ENCODE data around the gene PALM3.
"Not testable (repeated sequence)": the region's sequence is repeated elsewhere in the genome, so short reads cannot be mapped to it uniquely, and the experiment has no call there.

Gene PALM3

GRCh38 chr19:14031719-14032480 is 30.0 kb downstream of the PALM3 start, which contains the start of gene IL27RA:
Gene IL27RA (plus strand): TSS chr19:14031762. CDS start chr19:14031873, 111 bp downstream.
- DNase-seq (ENCODE audit: low read depth) = peak; percentile 67

GRCh38 chr19:14030997-14031718 is 30.7 kb downstream of the PALM3 start:
- DNase-seq (ENCODE audit: low read depth) = no peak

- DNase-seq (ENCODE audit: low read depth) = no peak
These were observed 33.0 kb downstream of the PALM3 start for GRCh38 chr19:14028901-14029300.

GRCh38 chr19:14027856-14028450 is 33.9 kb downstream of the PALM3 start, which contains the start of gene RLN3:
Gene RLN3 (plus strand): TSS chr19:14028148. CDS start chr19:14028205, 57 bp downstream.
- DNase-seq (ENCODE audit: low read depth) = no peak

GRCh38 chr19:14026652-14027192 is 35.2 kb downstream of the PALM3 start:
- not testable (repeated sequence) for DNase-seq (ENCODE audit: low read depth)

DNA sequence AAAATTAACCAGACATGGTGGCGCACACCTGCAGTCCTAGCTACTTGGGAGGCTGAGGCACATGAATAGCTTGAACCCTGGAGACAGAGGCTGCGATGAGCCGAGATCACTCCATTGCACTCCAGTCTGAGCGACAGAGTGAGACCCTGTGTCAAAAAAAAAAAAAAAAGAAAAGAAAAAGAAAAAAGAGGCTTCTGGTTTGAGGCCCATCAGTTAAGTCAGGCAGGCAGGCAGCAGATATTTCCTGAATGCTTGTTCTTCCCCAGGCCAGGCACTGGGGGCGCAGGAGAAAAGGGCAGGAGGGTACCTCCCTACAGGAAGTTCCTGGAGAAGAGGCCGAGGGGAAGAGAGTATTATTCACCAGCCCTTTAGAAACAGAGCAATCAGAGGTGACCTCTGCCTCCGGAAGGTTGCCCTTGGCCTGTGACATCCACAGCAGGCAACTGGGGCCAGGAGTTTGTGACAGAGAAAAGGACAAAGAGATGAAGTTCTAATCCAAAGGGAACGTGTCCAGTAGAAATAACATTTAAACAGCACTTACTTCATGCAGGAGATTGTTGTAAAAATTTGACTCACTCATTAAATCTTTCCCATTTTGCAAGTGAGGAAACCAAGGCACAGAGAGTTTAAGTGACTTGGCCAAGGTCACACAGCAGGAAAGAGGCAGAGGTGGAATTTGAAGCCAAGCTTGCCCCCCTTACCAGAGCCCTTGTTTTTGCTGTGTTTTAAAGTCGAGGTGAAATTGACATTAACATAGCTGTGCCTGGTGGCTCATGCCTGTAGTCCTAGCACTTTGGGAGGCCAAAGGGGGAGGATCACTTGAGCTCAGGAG is 38.3 kb downstream of the PALM3 start:
- DNase-seq (ENCODE audit: low read depth) = no peak

DNA sequence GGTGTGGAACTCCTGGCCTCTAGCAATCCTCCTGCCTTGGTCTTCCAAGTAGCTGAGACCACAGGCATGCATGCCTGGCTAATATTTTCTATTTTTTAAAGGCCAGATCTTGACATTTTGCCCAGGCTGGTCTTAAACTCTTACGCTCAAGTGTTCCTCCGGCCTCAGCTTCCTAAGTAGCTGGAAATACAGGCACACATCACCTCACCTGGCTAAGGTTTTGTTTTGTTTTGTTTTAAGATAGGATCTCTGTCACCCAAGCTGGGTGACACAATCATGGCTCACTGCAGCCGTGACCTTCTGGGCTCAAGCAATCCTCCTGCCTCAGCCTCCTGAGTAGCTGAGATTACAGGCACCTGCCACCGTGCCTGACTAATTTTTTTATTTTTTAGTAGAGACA is 39.4 kb downstream of the PALM3 start:
- DNase-seq (ENCODE audit: low read depth) = no peak

DNA sequence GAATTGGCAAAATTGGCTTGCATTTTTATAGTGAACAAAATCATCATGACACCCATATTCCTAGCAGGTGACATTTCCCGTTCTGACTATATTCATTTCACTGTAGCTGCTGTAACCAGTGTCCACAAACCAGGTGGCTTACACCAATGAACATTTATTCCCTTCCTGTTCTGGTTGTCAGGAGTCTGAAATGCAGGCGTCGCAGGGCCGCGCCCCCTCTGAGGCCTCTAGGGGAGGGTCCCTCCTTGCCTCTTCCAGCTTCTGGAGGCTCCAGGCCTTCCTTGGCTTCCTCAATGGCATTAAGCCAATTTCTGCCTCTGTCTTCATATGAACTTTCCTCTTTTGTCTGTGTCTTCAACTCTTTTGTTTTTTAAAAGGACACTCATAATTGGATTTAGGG is 40.4 kb downstream of the PALM3 start:
- DNase-seq (ENCODE audit: low read depth) = no peak

DNA sequence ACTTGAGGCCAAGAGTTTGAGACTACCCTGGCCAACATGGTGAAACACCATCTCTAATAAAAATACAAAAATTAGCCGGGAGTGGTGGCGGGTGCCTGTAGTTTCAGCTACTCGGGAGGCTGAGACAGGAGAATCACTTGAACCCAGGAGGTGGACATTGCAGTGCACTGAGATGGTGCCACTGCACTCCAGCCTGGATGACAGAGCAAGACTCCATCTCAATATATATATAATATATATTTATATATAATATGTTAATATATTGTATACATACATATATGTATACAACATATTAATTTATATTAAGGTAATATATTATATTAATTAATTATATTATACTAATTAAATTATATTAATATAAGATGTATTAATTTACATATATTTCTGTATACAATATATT is 42.1 kb downstream of the PALM3 start:
- DNase-seq (ENCODE audit: low read depth) = not testable (repeated sequence)

- DNase-seq (ENCODE audit: low read depth) = no peak
These were observed 42.8 kb downstream of the PALM3 start for GRCh38 chr19:14019100-14019499.

DNA sequence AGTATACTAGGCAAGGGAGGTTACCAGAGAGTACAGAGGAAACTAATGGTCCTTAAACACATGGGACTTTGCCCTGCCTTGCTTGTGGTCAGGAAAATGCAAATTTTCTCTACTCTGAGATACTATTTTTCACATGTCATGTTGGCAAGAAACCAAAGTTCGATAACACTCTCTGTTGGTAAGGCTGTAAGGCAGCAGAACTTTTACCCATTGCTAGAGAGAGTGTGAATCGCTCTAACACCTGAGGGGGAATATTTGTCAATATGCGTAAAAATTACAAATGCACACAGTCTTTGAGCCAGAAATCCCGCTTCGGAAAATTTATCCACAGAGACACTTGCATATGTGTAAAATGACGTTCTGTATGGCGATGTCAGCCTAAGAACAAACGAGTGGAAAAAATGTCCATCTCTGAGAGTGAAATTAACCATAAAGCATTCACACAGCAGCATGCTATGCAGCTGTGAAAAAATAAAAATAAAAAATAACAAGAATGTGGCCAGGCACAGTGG is 46.3 kb downstream of the PALM3 start:
- no peak for DNase-seq (ENCODE audit: low read depth)

- DNase-seq (ENCODE audit: low read depth) = no peak
These were observed 49.4 kb downstream of the PALM3 start for GRCh38 chr19:14012378-14012915.

- DNase-seq (ENCODE audit: low read depth) = no peak
These were observed 54.9 kb downstream of the PALM3 start for GRCh38 chr19:14006766-14007562.

DNA sequence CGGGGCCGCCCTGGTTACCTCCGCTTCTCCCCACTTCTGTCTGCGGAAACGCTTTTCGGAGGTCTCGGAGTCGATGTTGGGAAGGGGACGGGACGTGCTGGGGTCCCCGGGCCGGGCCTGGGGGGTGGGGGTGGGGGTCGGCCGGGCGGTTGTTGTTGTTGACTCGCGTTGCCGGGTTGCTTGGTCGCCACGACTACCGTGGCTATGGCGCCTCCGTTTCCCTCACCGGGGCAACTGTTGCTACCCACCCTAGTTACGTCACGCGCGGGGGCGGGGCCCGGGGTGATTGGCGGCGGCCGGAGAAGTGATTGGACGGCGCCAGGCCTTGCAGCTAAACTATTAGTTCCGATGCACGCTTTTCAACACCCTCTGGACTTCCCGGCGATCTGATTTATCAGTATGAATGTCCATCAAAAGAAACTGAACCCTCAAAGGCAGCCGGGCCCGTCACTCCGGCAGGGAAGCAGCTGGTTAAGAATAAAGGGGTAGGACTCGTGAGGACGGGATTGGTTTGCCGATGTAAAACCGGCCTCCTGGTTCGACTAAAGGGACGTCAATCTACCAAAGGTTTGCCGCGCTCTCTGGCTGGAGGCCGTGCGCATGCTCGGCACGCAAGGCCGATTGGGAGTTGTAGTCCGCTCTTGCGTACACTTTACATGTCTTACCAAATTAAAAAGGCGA is 55.7 kb downstream of the PALM3 start, which contains the start of gene RFX1:
RFX1 (minus strand) TSS at position 236 of the 681 bp plus-strand sequence. CDS start 12,477 bp downstream, outside the sequence.
- DNase-seq (ENCODE audit: low read depth) = peak; percentile 100

DNA sequence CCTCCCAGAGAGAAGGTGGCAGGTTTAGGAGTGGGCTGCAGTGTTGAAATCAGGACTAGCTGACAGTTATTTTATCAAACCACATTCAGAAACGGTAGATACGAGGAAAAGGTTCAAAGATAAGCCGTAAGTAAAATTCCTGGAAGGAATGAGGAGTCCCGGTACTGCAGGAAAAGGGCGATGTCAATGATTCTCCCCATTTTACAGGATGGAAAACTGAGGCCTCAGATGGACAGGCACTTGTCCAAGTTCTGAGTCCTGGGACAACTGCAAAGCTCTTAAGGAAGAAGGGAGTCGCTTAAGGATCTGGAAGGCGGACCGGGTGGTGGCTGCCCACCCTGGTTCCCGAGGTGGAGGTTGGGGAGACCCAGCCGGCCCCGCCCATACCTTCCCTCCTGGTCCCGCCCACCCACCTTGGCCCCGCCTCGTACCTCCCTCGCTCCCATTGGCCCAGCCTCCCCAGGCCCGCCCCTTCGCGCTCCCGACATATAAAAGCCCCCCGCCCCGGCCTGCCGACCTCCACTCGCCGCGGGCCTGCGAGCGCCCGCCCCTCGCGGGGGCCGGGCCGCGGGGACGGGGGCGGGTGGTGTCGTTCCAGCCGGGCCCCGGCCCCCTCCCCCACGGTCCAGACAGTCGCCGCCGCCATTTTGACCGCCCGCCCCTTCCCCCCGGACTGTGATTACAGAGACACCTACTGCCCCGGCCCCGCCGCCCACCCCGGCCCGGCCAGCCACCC is 56.4 kb downstream of the PALM3 start:
- peak; percentile 83 for DNase-seq (ENCODE audit: low read depth)

DNA sequence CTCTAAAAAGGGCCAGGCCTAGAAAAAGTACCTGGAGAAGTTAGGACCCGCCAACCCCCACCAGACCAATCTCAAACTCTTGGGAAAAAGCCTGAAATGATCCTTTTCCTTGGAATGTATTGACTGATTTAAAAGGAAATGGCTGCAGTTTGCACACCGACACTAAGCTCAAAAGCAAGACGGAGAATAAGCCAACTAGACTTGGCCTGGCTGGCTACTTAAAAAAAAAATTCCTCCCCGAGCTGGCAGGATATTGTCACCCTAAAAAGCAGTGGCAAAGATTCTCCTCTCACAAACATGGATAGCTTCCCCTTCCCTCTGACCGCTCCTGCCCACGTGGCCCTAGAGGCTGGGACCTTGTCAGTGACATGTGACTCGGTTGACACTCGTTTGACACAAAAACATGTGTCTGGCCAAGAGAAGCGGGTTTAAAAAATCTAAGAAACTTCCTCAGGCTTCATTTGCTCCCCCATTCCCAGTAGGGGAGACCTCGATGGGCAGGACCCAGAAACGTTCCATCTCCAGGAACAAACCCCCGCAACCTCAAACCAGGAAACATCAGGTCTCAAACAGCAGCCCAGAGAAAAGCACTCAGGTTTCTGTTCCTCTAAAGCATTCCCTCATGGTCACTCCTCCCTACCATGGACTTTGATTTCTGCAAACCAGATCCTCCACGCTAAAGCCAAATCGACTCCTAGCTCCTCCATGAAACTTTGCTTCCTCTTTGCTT is 57.1 kb downstream of the PALM3 start:
- DNase-seq (ENCODE audit: low read depth) = no peak

All from activated T-cell treated with anti-CD3 and anti-CD28 coated beads for 24 hours (primary cell).